Fibroblast of the conjunctiva (primary cell): ENCODE measurements around the gene LRRC55.

Experiments used
- DNase-seq: peaks from one replicate; pipeline ENCODE4 v3.0.0-alpha.2; 2010; ENCODE audit warnings: low read depth

LRRC55 gene

GRCh38 chr11:57239348-57239747, 57.6 kb downstream of the LRRC55 start:
- no peak for DNase-seq

- no peak for DNase-seq
Observed at GRCh38 chr11:57240007-57240406, 58.3 kb downstream of the LRRC55 start.

GRCh38 chr11:57240757-57241156, 59.0 kb downstream of the LRRC55 start:
- no peak for DNase-seq
